Measurements from ENCODE around the gene WNT9A. TPM values are rescaled to one million over a fixed set of nuclear protein-coding genes. Genes with fewer than 3 reads are reported as not detected.

The WNT9A gene
- total RNA-seq, 3 donors from 2014 or later = 1.1 to 2.5 (median 1.3) TPM

DNA sequence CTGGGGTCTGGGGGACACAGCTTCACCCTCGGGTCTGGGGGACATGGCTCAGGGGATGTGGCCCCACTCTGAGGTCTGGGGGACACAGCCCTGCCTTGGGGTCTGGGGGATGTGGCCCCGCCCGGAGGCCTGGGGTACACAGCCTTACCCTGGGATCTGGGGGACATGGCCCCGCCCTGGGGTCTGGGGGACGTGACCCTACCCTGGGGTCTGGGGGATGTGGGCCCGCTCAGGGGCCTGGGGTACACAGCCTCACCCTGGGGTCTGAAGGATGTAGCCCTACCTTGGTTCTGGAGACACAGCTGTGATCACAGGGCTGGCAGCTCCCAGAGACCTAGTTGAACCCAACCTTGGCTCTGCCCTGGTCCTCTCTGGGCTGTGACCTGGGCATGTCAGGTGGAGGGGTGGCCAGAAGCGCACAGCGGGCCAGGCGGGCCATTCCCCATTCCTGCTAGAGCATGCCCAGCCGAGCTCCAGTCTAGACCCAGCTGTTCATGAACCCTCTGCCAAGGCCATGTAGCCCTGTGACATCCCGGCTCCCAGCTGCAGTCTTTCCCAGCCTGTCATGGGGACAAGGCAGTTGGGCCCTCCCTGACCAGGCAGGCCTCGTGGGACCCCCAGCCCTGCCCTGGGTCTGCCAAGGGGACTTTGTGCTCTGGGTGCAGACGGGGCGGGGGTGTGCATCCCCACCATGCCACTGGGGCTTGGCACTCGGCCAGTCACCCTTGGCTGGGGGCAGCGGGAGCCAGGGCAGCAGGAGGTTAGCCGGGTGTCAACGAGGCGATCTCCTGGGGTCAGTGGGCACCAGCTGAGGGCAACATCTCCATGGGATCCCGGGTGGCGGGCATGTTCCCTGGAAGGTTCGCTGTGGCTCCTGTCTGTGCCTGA lies 43.9 kb downstream of the WNT9A start:
- Histone ChIP-seq H3K27ac (no peak overlapping the region), H3K4me3 (no peak overlapping the region), H3K9me3 (no peaks in the 10 kb centered on the region), H3K4me1 (no peaks in the 10 kb centered on the region), H3K36me3 (no peaks in the 10 kb centered on the region), H3K27me3 (no peaks in the 10 kb centered on the region)
- intact Hi-C loops (cut with DNase I; ENCODE audit: low total_unique reads) = no loop called here
- TF ChIP-seq POLR2A (IDR thresholded peaks at IDR 0.05) (no peak), CTCF (IDR thresholded peaks at IDR 0.05) (no peak), POLR2AphosphoS5 (IDR thresholded peaks at IDR 0.05) (no peak)
- no peak for DNase-seq (ENCODE audit: low spot score in 2 of 2)

DNA sequence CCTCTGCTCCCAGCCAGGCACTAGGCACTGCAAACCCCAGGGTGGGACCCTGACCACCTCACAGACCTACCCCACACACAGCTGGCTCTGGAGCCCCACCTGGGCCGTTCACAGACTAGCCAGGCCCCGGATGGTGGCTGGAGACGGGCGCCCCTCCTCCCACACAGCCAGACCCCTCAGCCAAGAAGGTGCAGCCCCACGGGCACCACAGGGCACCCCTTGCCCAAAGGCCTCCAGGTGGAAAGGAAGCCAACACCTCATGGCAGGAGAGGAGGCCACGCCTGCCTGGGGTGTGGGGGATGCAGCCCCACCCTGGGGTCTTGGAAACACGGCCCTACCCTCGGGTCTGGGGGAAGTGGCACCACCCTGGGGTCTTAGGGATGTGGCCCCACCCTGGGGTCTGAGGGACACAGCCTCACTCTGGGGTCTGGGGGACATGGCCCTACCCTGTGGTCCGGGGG lies 44.6 kb downstream of the WNT9A start:
- no peaks in the 10 kb centered on the region for H3K9me3 ChIP-seq
- no peak overlapping the region for H3K4me3 ChIP-seq
- no peak for TF ChIP-seq CTCF (IDR thresholded peaks at IDR 0.05)
- no peak for TF ChIP-seq POLR2AphosphoS5 (IDR thresholded peaks at IDR 0.05)
- no peak for TF ChIP-seq POLR2A (IDR thresholded peaks at IDR 0.05)
- no peak overlapping the region for H3K27ac ChIP-seq
- intact Hi-C loops (cut with DNase I; ENCODE audit: low total_unique reads) = no loop called here
- no peak for DNase-seq (ENCODE audit: low spot score in 2 of 2)
- no peaks in the 10 kb centered on the region for H3K4me1 ChIP-seq
- H3K36me3 ChIP-seq = no peaks in the 10 kb centered on the region
- H3K27me3 ChIP-seq = no peaks in the 10 kb centered on the region

- no peak for TF ChIP-seq POLR2A (IDR thresholded peaks at IDR 0.05)
- TF ChIP-seq CTCF (IDR thresholded peaks at IDR 0.05) = no peak
- no peak for TF ChIP-seq POLR2AphosphoS5 (IDR thresholded peaks at IDR 0.05)
- H3K4me1 ChIP-seq = no peaks in the 10 kb centered on the region
- H3K27me3 ChIP-seq = no peaks in the 10 kb centered on the region
- no peak overlapping the region for H3K4me3 ChIP-seq
- intact Hi-C loops (cut with DNase I; ENCODE audit: low total_unique reads) = no loop called here
- DNase-seq (ENCODE audit: low spot score in 2 of 2) = no peak
- no peaks in the 10 kb centered on the region for H3K36me3 ChIP-seq
- H3K27ac ChIP-seq = no peak overlapping the region
- H3K9me3 ChIP-seq = no peaks in the 10 kb centered on the region
These were observed 45.1 kb downstream of the WNT9A start for GRCh38 chr1:227902641-227902990.

- Histone ChIP-seq H3K27me3 (no peaks in the 10 kb centered on the region), H3K4me3 (no peak overlapping the region), H3K9me3 (no peaks in the 10 kb centered on the region), H3K27ac (no peak overlapping the region), H3K4me1 (no peaks in the 10 kb centered on the region), H3K36me3 (no peaks in the 10 kb centered on the region)
- intact Hi-C loops (cut with DNase I; ENCODE audit: low total_unique reads) = no loop called here
- no peak for DNase-seq (ENCODE audit: low spot score in 2 of 2)
- TF ChIP-seq CTCF (IDR thresholded peaks at IDR 0.05) (no peak), POLR2A (IDR thresholded peaks at IDR 0.05) (no peak), POLR2AphosphoS5 (IDR thresholded peaks at IDR 0.05) (no peak)
These were observed 45.7 kb downstream of the WNT9A start for GRCh38 chr1:227901906-227902640.
